Erythroblast (primary cell): Measurements from ENCODE around the gene MACROH2A2.

Source experiments
- GATA1 ChIP-seq: IDR thresholded peaks from 2 replicates; pipeline ENCODE4 v1.6.1; 2011; ENCODE audit warnings: low read depth, mild to moderate bottlenecking, control low read depth, low read length, moderate library complexity
- POLR2A ChIP-seq: IDR thresholded peaks from 2 replicates; pipeline ENCODE4 v1.6.1; 2011; ENCODE audit warnings: mild to moderate bottlenecking, low read length

- no peak for TF ChIP-seq POLR2A
- no peak for TF ChIP-seq GATA1
Measured at GRCh38 chr10:70093335-70093944, 40.8 kb downstream of the MACROH2A2 start.
